Stimulated activated CD4-positive, alpha-beta T cell treated with anti-CD3 and anti-CD28 coated beads, Interleukin-2, amount 100 ng/mL, for 4 hours (primary cell): ENCODE results near the gene TEX36.
"Not testable (repeated sequence)": the region's sequence is repeated elsewhere in the genome, so short reads cannot be mapped to it uniquely, and the experiment has no call there.

Experiments used
- DNase-seq: peaks from one replicate; pipeline ENCODE4 v3.0.0-alpha.2; 2020; ENCODE audit warnings: low read depth

TEX36 gene, protein sequence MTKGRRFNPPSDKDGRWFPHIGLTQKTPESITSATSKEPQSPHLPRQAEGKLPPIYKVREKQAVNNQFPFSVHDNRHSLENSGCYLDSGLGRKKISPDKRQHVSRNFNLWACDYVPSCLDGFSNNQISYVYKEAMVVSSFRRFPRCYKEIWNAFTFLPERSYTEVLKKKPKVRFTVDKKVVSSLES

DNA sequence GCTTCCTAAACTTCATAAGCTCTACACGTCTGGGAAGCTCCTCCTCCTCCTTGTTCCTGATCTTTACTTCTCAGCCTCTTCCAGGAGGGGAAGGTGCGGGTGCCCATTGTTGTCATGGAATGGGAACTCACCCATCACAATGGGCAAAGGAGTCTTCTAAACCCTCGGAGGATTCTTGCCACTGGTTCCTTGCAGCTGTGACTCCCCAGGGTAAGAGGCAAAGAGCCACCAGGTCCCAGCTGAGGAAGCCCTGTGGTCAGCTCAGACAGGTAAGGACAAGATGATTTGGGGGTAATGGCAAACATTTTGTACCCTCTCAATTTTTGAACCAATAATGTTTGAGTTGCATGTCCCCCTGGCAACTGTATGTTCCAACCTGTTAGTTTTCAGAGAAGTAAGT, at the start of gene TEX36:
Gene TEX36 (minus strand): TSS at position 101 of the 400 bp plus-strand sequence. CDS start 174 bp downstream, outside the sequence.
- no peak for DNase-seq

DNA sequence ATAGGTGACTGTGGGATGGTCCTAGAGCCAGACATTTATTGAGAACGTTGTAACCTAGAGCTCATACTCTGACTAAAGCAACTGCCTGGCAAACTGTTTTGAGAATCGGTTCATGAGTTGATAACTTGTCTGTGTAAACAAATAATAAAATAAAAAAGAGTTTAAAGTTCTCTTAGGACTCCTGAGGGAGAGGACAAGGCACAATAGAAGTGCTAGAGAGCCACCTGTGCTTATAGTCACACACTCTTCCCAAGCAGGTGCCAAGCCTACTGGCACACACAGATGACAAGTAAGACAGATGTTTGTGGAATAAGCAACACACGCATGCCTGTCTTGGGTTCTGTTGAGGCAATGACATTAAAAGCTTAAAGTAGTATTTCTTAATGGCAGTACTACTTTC, 44.5 kb upstream of the TEX36 start:
- DNase-seq, result no peak

DNA sequence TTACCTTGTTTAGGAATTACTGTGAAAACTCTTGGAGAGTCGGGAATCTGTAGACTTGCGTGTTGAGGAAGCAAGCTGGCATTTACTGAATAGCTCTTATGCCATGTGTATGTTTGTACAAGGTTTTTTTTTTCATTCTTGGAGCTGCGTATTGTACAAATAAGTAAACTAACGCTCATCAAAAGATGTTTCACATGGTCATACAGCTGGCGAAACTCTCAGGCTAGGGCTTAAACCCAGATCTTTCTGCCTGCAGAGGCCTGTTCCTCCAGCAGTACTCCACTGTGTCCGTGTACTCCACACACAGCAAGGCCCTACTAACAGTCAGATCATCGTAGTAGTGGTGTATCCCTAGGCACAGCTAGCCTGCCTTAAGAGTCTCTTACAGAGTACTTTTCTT, 44.0 kb upstream of the TEX36 start:
- DNase-seq, result no peak

DNA sequence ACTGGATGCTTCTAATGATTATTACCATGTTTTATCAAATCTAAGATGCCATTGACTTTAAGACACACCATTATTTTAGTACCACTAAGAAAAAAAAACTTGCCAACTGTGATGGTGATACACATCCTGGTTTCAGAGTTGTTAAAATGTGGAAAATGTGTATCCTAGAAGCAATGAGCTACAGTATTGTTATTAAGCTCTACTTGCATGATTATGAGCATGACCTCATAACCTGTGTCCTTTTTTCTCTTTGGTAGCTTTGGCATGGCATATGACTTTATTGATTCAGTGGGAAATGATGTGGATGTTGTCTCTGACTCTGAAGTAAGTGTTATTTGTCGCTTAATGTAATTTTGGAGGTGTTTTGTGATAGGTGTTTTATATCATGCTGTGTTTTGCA, 39.8 kb upstream of the TEX36 start:
- no peak for DNase-seq

DNA sequence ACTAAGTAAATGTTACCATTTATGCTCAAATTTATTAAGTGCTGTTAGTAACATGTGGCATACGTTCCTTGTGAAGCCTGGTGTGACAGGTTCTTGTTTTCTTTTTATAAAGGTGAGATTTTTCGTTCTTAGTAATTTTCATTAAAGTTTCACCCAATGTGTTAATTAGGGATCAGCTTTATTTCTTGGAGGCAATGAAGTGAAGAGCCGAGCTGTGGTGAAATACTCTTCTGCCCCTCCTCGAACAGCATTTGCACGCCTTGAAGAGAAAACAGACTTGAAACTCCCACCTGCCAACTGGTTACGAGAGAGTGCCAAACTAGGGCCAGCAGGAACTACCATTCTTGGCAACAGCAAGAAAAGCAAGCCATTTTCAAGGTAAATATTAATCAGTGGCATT, 38.1 kb upstream of the TEX36 start:
- DNase-seq, result no peak

DNA sequence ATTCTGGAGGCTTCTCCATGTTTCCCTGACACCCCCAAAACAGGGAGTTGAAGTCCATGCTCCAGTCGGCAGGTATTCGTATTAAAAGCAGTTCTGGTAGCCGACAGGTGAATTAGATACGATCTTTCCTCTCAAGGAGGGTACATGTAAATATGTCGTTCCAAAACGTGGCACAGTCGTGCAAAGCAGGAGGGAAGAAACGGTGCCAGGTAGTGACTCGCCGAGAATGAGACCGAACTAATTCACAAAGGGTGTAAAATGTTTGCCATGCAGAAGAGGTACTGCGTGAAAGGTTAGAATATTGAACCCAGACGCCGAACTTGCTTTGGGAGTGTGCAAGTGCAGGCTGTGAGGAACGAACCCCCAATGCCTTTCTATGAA, 37.0 kb upstream of the TEX36 start:
- DNase-seq, result no peak

DNA sequence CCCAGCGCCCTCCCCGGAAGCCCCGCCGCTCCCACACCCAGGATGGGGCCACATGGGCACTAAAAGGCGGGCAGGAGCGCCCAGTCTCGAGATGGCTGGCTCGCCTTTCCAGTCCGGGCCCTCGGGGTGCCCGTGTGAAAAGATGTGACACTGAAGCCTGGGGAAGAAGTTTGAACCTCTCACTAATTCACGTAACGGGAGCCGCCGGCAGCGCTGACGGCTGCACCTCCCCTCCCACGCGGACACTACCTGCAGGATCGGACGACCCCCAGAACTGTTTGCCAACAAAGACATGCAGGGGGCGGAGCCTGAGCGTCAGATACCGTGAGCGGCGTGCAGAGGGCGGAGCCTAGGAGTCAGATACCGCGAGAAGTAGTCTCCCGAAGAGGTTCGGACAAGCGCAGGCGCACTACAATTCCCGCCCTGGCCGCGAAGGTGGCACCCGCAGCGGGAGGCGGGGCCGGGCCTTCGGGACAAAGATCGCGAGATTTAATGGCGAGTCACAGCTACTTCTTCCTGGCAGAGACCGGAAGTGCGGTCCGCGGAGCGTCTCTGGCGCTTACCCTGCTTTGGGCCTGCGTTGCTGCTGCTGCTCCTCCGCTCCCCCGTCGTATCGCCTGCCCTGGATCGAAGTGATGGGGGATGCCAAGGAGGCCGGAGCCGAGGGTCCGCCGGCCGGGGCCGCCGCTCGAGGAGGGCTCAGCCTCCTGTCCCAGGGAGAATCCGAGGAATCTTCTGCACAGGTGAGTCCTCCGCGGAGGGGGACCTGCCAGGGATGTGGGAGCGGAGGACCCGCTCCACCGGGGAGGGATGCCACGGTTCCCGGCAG, 36.4 kb upstream of the TEX36 start, which contains the start of gene EDRF1:
Gene EDRF1 (plus strand): TSS at position 537 of the 829 bp plus-strand sequence. CDS start 99 bp downstream, at position 636.
- peak; percentile 99 for DNase-seq

DNA sequence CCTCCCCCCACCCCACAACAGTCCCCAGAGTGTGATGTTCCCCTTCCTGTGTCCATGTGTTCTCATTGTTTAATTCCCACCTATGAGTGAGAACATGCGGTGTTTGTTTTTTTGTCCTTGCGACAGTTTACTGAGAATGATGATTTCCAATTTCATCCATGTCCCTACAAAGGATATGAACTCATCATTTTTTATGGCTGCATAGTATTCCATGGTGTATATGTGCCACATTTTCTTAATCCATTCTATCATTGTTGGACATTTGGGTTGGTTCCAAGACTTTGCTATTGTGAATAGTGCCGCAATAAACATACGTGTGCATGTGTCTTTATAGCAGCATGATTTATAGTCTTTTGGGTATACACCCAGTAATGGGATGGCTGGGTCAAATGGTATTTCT, 31.8 kb upstream of the TEX36 start:
- DNase-seq, result not testable (repeated sequence)

DNA sequence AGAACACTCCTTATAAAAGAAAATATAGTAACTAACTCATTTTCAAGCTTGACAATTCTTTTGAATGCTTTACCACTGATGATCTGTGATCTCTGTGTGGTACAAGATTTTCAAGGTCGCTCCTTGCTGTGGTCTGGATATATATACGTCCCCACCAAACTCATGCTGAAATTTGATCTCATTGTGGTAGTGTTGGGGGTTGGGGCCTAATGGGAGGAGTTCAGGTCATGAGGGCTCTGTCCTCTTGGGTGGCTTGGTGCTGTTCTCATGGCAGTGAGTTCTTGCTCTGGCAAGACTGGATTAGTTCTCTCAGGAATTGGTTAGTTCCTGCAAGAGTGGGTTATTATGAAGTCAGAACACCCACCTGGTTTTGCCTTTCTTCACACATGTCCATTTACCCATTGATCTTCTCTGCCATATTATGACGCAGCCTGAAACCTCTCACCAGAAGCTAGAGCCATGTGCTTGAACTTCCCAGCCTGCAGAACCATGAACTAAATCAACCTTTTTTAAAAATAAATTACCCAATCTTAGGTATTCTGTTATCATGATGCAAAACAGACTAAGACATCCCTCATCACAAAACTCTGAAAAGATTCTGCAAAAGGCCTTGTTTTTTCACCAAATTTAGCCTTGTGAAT, 28.3 kb upstream of the TEX36 start:
- DNase-seq, result no peak

DNA sequence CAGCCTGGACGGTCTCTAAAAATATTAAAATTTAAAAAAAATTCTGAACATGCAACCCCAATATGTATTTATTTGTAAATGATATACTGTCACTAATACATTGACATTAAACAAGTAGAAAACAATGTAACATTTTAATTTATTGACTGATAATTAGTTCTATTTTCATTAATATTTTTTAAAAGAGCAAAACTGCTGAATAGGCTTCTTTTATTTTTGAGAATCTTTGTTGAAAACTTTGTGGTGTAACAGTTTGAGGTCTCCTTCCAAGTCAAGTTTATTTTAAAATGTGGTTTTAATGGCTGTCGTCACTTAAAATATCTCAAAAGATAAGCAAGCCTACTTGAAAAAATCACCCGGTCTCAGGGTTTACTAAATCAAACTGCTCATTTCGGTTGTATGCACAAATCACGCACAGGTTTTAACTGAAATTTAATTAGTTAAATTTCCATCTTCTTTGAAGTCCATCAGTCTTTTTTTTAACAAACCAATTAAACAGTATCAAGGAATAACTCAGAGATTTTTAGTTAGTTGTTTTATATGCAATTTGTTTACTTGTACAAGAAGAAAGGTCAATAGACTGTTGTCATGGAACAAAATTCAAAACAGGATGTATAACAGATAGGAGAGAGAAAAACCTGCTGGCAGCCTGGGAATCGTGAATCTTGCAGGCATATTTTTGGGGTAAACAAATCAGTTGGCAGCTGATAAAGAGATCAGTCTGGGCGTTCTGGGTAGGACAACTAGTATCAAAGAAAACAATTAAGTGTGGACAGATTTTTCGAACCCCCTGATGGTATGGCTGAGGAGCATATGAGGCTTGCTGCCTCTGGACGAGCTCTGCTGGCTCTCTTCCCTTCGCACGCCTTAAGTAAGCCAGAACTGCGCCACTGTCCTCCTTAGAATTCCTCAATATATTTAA, 26.9 kb upstream of the TEX36 start:
- DNase-seq, result no peak

DNA sequence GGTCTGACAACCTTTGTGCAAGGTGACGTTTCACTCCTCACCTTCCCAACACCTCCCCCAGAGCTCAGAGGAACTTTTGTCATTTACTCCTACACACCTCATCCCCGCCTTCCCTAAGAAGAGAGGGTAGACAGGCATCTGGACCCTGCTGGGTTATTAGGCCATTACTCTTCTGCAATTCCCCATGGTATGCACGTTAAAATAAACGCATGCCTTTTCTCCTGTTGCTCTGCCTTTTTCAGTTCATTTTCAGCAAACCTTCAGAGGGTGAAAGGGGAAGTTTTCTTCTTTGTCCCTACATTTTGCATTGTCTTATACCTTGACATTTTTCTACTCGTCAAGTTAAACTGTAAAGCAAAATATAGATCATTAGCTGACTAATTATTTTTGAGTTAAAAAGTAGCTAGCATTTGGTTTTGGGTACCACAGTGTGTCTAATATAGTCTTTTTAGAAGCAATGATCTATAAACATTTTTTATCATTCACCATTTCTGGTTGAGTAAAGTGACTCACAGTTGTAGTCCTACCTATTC, 26.1 kb upstream of the TEX36 start:
- DNase-seq, result no peak

DNA sequence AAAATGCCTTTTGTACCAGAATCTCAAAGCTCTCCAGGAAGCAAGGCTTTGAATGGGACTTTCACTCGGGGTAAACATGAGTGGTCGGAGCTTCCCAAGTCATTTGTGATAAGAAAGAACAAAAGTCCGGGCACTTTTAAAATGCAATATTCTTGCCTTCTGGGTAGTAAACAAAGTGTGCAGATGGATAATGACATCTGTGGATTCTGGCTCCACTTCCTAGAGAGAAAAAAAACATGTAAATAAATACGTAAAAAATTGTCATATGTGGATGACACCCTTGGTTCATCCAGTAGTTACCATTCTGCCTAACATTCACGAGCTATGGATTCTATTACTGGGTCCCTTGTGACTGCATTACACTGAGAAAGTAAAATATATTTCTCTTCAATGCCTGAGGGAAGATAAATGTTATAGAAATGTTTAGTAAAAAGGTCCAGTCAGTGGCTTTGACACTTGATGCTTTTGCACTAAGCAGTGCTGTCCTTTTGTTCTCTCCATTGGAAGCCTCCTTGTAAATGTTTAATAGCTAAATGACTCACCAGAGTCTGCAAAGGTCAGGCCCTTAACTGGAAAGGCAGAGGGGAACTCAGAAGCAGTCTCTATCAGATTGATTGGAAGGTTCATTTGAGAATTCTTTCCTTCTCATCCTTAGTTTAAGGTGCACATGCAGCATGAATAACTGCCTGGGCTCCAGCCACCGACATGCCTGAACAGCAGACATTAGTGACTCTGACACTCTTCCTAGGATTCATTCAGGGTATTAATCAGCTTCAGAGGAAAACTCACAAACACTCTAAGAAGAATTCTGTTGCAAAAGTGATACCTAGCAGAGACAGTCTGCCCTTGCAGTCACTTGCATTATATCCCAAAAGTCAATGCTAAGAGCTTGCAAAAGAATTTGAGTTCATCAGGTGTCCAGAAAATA, 24.8 kb upstream of the TEX36 start:
- DNase-seq, result no peak

DNA sequence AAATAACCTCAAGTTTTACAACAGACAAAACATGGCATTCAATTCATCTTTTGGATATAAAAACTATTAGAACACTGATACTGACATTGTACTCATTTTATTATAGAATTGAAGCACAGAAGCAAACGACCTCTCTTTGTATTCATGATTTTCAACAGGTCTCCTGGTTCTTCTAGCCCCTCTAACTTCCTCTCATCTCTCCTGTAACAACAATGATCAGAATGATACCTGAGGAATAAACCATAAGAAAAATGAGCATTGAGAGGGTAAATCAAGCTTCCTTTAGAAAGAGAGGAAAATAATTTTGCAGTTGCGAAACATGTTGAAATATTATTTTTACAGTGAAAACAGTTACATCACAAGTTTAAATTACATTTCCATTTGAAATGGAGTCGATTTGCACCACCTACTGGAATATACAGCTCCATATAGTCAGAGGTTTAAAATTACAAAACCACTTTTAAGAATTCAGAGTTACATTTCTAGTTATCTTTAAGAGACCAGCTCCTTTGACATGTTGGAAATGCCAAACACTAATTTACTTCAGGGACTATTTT, 17.5 kb upstream of the TEX36 start:
- DNase-seq, result no peak

DNA sequence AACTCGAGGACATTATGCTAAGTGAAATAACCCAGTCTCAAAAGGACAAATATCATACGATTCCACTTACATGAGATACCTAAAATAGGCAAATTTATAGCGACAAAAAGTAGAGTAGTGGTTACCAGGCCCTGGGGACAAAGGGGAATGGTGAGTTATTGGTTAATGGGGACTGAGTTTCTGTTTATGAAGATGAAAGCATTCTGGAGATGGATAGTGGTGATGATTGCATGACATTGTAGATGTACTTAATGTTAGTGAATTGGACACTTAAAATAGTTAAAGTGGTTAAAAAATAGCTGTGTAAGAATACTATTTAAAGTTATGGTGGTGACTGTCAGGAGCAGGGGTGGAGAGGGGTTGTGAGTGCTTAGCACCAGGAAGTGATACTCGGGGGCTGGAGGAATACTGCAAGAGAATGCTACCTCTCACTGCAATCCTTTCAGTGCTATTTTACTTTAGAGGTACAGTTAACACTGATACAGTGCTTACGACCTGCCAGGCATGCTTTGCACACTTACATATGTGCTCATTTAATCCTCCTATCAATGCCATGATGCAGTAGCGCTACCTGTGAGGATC, 16.7 kb upstream of the TEX36 start:
- no peak for DNase-seq

DNA sequence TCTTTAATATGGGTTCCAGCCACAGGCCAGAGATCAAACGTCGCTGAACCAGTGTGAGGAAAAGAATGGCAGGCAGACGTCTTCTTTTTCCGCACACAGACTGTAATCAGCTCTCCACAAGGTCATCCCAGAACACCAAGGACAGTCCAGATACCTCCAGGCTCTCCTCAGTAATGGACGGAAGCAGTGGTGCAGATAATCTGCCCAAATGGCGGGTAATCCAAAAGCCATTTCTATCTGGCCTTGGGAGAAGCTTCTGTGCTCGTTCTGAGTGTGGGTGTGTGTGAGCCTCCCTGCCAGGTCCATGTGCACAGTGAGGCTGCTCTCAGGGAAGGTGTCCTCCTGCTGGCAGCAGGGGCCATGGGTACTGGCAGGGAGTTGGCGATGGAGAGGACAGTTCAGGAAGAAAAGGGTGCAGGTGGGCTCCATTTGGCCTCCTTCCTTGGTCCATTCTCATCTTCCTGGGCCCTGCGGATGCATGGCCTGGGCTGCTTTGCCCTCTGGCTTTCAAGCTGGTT, 15.6 kb upstream of the TEX36 start:
- no peak for DNase-seq

DNA sequence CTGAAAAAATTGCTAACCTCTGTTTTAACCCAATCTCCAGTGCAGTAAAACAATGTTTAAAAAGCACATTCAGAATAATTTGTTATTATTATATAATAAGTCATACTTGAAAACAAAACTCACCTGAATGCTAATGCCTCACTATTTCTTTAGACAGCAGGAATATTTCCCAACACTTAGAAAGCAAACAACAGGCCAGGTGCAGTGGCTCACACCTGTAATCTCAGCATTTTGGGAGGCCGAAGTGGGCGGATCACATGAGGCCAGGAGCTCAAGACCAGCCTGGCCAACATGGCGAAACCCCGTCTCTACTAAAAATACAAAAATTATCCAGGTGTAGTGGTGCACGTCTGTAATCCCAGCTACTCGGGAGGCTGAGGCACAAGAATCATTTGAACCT, 13.9 kb upstream of the TEX36 start:
- DNase-seq, result not testable (repeated sequence)

DNA sequence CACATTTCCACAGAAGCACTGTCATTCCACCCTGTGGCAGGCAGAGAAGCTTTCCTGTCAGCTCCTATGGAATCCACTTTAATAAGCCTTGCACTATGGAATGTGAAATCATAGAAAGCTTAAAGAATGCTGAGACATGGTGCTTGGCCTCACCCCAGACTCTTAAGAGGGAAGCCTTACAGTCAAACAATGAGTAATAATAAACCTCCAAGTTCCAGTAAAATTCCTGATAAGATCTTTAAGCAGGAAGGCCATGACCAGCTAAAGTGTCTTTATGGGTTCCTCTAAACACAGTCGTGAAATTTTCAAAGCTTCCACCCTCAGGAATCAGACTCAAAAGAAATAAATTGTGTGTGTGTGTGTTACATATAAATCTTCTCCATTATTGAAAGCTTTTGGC, 11.9 kb upstream of the TEX36 start:
- DNase-seq, result no peak

DNA sequence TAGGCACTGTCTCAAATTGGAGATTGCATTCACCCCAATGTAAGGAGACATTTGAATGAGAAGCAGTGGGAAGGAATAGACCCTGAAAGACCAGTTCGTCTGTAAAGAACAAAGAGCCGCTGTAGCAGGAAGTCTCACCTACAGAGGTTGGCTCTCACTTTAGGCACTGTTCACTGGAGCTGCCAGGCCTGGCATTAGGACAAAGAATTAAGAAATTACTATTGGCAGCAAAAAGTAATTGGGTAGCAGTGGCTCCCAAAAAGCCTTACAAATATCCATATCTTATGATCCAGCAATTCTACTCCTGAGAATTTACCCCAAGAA, 10.5 kb upstream of the TEX36 start:
- DNase-seq, result no peak

DNA sequence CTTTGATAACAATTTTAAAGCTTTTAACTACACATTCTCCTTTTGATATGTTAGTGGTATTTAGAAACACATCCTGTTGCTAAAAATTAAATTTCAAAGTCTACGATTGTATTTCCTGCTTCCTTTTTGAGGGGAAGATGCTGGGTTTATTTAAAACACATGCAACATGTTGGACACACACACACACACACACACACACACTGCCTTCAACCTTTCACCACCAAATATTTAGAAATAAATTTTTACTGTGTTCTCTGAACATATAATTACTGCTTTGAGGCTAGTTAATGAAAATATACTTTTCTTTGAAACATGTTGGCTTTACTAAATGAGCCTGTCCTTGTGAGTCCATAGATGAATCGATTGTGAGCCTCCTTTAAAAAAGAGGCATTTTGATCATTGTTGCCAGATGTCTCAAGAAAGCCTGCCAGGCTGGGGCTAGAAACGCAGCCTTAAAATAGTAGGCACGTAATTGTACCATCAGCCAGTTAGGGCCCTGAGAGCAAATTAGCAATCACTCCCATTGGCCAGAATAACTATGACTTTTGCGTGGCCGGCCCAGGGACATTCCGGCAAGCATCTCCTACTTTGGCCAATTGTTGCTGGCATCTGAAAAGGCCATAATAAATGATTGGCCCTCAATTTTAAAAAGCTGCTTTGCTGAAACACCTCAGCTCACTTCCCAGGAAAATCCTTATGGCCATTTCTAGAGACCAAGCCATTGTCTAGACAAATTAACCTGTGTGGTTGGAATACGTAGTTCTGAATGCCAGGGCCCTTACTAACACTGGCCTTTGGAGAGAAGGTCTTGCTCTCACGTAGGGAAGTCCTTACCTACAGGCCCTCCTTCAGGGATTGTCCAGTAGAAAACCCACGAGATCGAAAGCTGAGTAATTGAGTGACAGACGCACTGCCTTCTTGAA, 9.9 kb upstream of the TEX36 start:
- no peak for DNase-seq
